ENCODE results near the gene PTOV1.

GRCh38 chr19:49851456-49852259 is 699 bp downstream of the PTOV1 start:
- no peak for TF ChIP-seq PHF8 (conservative IDR thresholded peaks at IDR 0.05; ENCODE audit: low read depth, low read length)
- TF ChIP-seq CTCF (IDR thresholded peaks at IDR 0.05; ENCODE audit: control extremely low read depth in 1 of 3, insufficient read depth in 1 of 3, low read depth in 1 of 3, low read length in 3 of 3) = no peak
- no peak for TF ChIP-seq RNF2 (IDR thresholded peaks at IDR 0.05; ENCODE audit: borderline replicate concordance, low read depth, low read length, missing control alignments, poor library complexity, severe bottlenecking)
- TF ChIP-seq POLR2A (IDR thresholded peaks at IDR 0.05; ENCODE audit: control extremely low read depth in 1 of 2, low read depth in 2 of 2, low read length in 2 of 2) = peak in 1 of 2 experiments; percentile 54; a peak in 2 of 3 replicates
- TF ChIP-seq BACH1 (IDR thresholded peaks at IDR 0.05; ENCODE audit: low read length) = no peak
- TF ChIP-seq SP4 (IDR thresholded peaks at IDR 0.05; ENCODE audit: low read length) = no peak

Measured in H1 (cell line).